OCI-LY7 (cell line): ENCODE results near the gene C1orf35. TPM values are rescaled to one million over a fixed set of nuclear protein-coding genes. Genes with fewer than 3 reads are reported as not detected.

Experiments
- BruUV-seq: library from RNA; stranded (reverse); fragments of 400-500 nt; replicated peaks from 2 replicates; lab custom pipeline; 2021; lab: Mats Ljungman, UMichigan
- CTCF ChIA-PET: fragments of 300-600 bp; sonication (Branson Sonifier 250); formaldehyde crosslinking; loops from one replicate; lab custom pipeline; 2022; ENCODE audit warnings: antibody characterized with exemption; ENCODE audit not compliant: unreplicated experiment; lab: Charles Lee
- POLR2A ChIA-PET: fragments of 300-600 bp; sonication (Branson Sonifier 250); formaldehyde crosslinking; loops from one replicate; lab custom pipeline; 2022; ENCODE audit warnings: antibody characterized with exemption; lab: Charles Lee
- DNase-seq: peaks from one replicate; pipeline ENCODE4 v3.0.0-alpha.2; 2015; ENCODE audit warnings: low spot score
- H2AFZ ChIP-seq: fragments of 200-600 bp; sonication (generic), shearing (Covaris generic); 2 replicates; pipeline ENCODE4 v1.6.1; 2014; ENCODE audit warnings: mild to moderate bottlenecking, antibody characterized with exemption, low read length, moderate library complexity
- H3K27ac ChIP-seq: fragments of 200-600 bp; sonication (generic); 2 replicates; pipeline ENCODE4 v1.5.1; 2014; ENCODE audit warnings: mixed run types, low read depth, mild to moderate bottlenecking, moderate library complexity, low read length, inconsistent platforms; ENCODE audit not compliant: poor library complexity, severe bottlenecking
- H3K36me3 ChIP-seq: fragments of 200-600 bp; sonication (generic); 2 replicates; pipeline ENCODE4 v1.6.1; 2014; ENCODE audit warnings: mild to moderate bottlenecking, antibody characterized with exemption, low read length, moderate library complexity, mixed read lengths; ENCODE audit not compliant: insufficient read depth
- H3K4me1 ChIP-seq: fragments of 200-600 bp; sonication (generic); 2 replicates; pipeline ENCODE4 v1.5.1; 2014; ENCODE audit warnings: mild to moderate bottlenecking, low read length; ENCODE audit not compliant: insufficient read depth, poor library complexity, severe bottlenecking
- H3K4me2 ChIP-seq: fragments of 200-600 bp; sonication (generic); 2 replicates; pipeline ENCODE4 v1.6.1; 2014; ENCODE audit warnings: mild to moderate bottlenecking, low read length
- H3K4me3 ChIP-seq: fragments of 200-600 bp; sonication (generic); 2 replicates; pipeline ENCODE4 v1.5.1; 2014; ENCODE audit warnings: mild to moderate bottlenecking, low read depth, low read length; ENCODE audit not compliant: poor library complexity, severe bottlenecking
- H3K79me2 ChIP-seq: fragments of 200-600 bp; sonication (generic); 2 replicates; pipeline ENCODE4 v1.6.1; 2016; ENCODE audit warnings: low read depth, mild to moderate bottlenecking, low read length, moderate library complexity, mixed read lengths; ENCODE audit not compliant: insufficient read depth
- H3K9me2 ChIP-seq: fragments of 200-600 bp; sonication (generic); 2 replicates; pipeline ENCODE4 v1.6.1; 2016; ENCODE audit warnings: mild to moderate bottlenecking, low read length, mixed read lengths; ENCODE audit not compliant: insufficient read depth
- H3K9me3 ChIP-seq: fragments of 200-600 bp; sonication (generic); 2 replicates; pipeline ENCODE4 v1.6.1; 2014; ENCODE audit warnings: mild to moderate bottlenecking, mixed run types, low read length, mixed read lengths
- H4K20me1 ChIP-seq: fragments of 200-600 bp; sonication (generic); 2 replicates; pipeline ENCODE4 v1.6.1; 2014; ENCODE audit warnings: mild to moderate bottlenecking, antibody characterized with exemption, low read length, moderate library complexity, mixed read lengths; ENCODE audit not compliant: insufficient read depth
- EZH2phosphoT487 ChIP-seq: fragments of 200-600 bp; sonication (generic); IDR thresholded peaks from 2 replicates; pipeline ENCODE4 v1.6.1; 2018; ENCODE audit warnings: low read depth, borderline replicate concordance, mild to moderate bottlenecking, mixed run types, antibody characterized with exemption, low read length, moderate library complexity, mixed read lengths
- intact Hi-C: fragments of 100-400 bp; cut with micrococcal nuclease; formaldehyde crosslinking; loops from one replicate; pipeline ENCODE4 v1.10.0; 2022; ENCODE audit not compliant: unreplicated experiment
- total RNA-seq, 2 experiments: library from RNA; depleted of rRNA in 1 of 2; stranded (reverse); fragments of >200 nt in 1 of 2; shearing (Covaris generic) in 1 of 2; gene quantifications; 2 replicates each; pipeline ENCODE4 v1.2.3, GENCODE V29; 2014 to 2022
- TF ChIP-seq, protein P1 (sequence below): fragments of 200-600 bp; sonication (generic); conservative IDR thresholded peaks from 2 replicates; pipeline ENCODE4 v1.5.1; 2014; ENCODE audit warnings: mild to moderate bottlenecking, antibody characterized with exemption, low read length, moderate library complexity, mixed read lengths

Gene C1orf35
- total RNA-seq, 2 experiments from 2014 or later = 30.7 to 33.3 TPM

DNA sequence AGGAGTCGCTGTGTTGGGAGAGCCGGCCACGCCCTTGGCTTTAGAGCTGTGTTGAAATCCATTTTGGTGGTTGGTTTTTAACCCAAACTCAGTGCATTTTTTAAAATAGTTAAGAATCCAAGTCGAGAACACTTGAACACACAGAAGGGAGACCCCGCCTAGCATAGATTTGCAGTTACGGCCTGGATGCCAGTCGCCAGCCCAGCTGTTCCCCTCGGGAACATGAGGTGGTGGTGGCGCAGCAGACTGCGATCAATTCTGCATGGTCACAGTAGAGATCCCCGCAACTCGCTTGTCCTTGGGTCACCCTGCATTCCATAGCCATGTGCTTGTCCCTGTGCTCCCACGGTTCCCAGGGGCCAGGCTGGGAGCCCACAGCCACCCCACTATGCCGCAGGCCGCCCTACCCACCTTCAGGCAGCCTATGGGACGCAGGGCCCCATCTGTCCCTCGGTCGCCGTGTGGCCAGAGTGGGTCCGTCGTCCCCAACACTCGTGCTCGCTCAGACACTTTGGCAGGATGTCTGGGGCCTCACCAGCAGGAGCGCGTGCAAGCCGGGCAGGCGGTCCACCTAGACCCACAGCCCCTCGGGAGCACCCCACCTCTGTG lies 4.7 kb downstream of the C1orf35 start:
- peaks cover 12% of the 10 kb centered on the region for H3K4me1 ChIP-seq
- H3K9me2 ChIP-seq = no peaks in the 10 kb centered on the region
- H4K20me1 ChIP-seq = peaks cover 15% of the 10 kb centered on the region
- peaks cover 81% of the 10 kb centered on the region for H3K36me3 ChIP-seq
- H2AFZ ChIP-seq = no peak overlapping the region
- DNase-seq = no peak
- peaks cover 37% of the 10 kb centered on the region for H3K79me2 ChIP-seq
- no peak overlapping the region for H3K4me2 ChIP-seq
- H3K9me3 ChIP-seq = peaks cover 18% of the 10 kb centered on the region
- BruUV-seq = TSS peak; percentile 90
- intact Hi-C loops = no loop called here
- no peak overlapping the region for H3K27ac ChIP-seq
- no peak for TF ChIP-seq EZH2phosphoT487
- ChIA-PET CTCF (no interaction called here), POLR2A (interaction anchor here (1.3 kb wide), 1 partner anchor 16 kb away, joined by 4 read pairs; no protein-coding TSS in a partner anchor)
- H3K4me3 ChIP-seq = no peak overlapping the region

DNA sequence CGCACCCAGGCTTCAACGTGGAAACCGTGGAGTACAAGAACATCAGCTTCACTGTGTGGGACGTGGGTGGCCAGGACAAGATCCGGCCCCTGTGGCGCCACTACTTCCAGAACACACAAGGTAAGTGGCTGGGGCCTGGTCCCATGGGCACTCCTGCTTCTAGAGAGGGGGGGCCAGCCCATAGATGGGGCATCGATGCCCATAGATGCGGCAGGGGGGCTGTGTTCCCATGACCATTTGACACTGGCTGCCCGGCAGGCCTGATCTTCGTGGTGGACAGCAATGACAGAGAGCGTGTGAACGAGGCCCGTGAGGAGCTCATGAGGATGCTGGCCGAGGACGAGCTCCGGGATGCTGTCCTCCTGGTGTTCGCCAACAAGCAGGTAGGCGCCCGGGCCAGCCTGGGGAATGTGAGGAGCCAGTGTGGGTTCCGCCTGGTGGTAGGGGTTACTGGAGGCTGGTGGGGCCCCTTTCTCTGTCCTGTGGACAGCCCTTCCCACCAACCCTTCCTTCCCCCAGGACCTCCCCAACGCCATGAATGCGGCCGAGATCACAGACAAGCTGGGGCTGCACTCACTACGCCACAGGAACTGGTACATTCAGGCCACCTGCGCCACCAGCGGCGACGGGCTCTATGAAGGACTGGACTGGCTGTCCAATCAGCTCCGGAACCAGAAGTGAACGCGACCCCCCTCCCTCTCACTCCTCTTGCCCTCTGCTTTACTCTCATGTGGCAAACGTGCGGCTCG lies 5.6 kb downstream of the C1orf35 start:
- no peak for DNase-seq
- Histone ChIP-seq H3K27ac (no peak overlapping the region), H3K4me1 (peaks cover 12% of the 10 kb centered on the region), H3K4me2 (no peak overlapping the region), H3K36me3 (peaks cover 90% of the 10 kb centered on the region), H4K20me1 (peaks cover 16% of the 10 kb centered on the region), H2AFZ (no peak overlapping the region), H3K4me3 (no peak overlapping the region), H3K9me2 (no peaks in the 10 kb centered on the region), H3K79me2 (peaks cover 46% of the 10 kb centered on the region), H3K9me3 (peaks cover 23% of the 10 kb centered on the region)
- POLR2A ChIA-PET = no interaction called here
- no peak for TF ChIP-seq EZH2phosphoT487
- TF ChIP-seq, protein P1, sequence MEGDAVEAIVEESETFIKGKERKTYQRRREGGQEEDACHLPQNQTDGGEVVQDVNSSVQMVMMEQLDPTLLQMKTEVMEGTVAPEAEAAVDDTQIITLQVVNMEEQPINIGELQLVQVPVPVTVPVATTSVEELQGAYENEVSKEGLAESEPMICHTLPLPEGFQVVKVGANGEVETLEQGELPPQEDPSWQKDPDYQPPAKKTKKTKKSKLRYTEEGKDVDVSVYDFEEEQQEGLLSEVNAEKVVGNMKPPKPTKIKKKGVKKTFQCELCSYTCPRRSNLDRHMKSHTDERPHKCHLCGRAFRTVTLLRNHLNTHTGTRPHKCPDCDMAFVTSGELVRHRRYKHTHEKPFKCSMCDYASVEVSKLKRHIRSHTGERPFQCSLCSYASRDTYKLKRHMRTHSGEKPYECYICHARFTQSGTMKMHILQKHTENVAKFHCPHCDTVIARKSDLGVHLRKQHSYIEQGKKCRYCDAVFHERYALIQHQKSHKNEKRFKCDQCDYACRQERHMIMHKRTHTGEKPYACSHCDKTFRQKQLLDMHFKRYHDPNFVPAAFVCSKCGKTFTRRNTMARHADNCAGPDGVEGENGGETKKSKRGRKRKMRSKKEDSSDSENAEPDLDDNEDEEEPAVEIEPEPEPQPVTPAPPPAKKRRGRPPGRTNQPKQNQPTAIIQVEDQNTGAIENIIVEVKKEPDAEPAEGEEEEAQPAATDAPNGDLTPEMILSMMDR = no peak
- CTCF ChIA-PET = no interaction called here
- intact Hi-C loops = no loop called here
- BruUV-seq = no TSS peak

DNA sequence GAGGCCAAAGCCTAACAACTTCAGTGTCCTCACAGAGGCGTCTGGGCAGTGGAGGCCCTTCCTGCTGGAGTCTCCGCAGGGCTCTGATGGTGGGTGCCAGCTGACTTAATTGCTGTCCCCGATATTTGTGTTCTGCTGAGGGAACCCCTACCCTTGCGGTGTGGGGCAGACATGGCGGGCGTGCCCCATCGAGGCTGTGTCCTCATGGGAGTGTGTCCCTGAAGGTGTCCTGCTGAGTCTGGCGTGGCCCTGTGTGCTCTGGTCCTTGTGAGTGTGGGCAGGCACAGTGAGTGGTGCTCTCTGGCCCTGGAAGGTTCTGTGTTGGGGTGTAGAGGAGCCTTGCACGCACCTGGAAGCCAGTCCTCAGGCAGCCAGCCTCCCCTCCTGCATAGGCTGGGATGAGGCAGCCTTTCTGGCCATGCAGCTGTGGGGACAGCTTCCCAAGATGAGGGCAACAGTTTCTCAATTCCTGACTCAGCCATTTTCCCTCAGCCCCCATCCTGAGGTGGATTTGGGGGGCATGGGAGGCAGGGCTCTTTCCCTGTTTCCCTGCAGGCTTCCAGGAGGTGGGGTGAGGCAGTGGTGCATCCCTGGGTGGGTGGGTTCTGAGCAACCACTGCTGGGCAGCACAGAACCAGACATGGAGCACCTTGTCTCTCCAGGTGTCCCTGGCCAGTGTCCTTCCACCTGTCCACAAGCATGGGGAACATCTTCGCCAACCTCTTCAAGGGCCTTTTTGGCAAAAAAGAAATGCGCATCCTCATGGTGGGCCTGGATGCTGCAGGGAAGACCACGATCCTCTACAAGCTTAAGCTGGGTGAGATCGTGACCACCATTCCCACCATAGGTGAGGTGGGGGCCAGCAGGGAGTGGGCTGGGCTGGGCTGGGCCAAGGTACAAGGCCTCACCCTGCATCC lies 6.5 kb downstream of the C1orf35 start:
- Histone ChIP-seq H3K36me3 (peaks cover 98% of the 10 kb centered on the region), H2AFZ (no peak overlapping the region), H4K20me1 (peaks cover 21% of the 10 kb centered on the region), H3K4me2 (no peak overlapping the region), H3K4me1 (peaks cover 7% of the 10 kb centered on the region), H3K9me3 (peaks cover 25% of the 10 kb centered on the region), H3K27ac (no peak overlapping the region), H3K9me2 (no peaks in the 10 kb centered on the region), H3K79me2 (peaks cover 54% of the 10 kb centered on the region), H3K4me3 (no peak overlapping the region)
- CTCF ChIA-PET = no interaction called here
- no peak for DNase-seq
- intact Hi-C loops = no loop called here
- TF ChIP-seq EZH2phosphoT487 = no peak
- TF ChIP-seq, protein P1 = no peak
- BruUV-seq = no TSS peak
- POLR2A ChIA-PET = no interaction called here
